ENCODE measurements around the gene SPATA6L.

GRCh38 chr9:4701526-4701925 is 35.2 kb upstream of the SPATA6L start:
- TF ChIP-seq CTCF (conservative IDR thresholded peaks at IDR 0.05) (no peak), EZH2 (IDR thresholded peaks at IDR 0.05; ENCODE audit: low read depth) (no peak)
